ENCODE results near the gene POU4F2.

DNA sequence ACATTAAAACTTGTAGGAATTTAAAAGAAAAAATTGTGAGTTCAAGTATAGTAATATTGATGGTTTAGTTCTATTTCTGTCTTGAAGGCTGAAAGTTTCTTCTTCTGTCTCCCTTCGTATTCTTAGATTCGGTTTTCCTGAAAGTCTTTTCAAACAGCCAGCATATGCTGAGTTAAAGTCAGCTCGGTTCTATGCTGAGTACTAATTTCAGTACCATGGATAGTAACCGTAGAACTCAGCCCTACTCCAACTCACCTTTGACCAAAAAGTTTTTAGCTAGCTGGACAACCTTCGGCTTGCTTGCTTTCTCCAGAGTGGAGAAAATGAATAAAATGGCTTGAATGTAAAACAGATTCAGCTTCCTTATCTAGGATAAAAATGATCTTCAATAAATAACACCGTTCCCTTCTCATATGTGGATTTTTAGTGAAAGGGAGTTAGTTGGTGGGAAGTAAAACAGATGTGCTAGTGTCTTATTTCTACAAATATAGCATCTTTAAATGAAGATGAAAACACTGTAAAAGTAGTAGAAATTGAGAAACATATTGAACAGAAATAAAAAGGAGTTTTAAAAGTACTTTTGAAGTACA is 5.2 kb downstream of the POU4F2 start:
- TF ChIP-seq NR1H2 (CRISPR knock-in tag; IDR thresholded peaks at IDR 0.05) = no peak
- TF ChIP-seq, protein P1, sequence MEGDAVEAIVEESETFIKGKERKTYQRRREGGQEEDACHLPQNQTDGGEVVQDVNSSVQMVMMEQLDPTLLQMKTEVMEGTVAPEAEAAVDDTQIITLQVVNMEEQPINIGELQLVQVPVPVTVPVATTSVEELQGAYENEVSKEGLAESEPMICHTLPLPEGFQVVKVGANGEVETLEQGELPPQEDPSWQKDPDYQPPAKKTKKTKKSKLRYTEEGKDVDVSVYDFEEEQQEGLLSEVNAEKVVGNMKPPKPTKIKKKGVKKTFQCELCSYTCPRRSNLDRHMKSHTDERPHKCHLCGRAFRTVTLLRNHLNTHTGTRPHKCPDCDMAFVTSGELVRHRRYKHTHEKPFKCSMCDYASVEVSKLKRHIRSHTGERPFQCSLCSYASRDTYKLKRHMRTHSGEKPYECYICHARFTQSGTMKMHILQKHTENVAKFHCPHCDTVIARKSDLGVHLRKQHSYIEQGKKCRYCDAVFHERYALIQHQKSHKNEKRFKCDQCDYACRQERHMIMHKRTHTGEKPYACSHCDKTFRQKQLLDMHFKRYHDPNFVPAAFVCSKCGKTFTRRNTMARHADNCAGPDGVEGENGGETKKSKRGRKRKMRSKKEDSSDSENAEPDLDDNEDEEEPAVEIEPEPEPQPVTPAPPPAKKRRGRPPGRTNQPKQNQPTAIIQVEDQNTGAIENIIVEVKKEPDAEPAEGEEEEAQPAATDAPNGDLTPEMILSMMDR (IDR thresholded peaks at IDR 0.05) = no peak
- TF ChIP-seq, protein P2, sequence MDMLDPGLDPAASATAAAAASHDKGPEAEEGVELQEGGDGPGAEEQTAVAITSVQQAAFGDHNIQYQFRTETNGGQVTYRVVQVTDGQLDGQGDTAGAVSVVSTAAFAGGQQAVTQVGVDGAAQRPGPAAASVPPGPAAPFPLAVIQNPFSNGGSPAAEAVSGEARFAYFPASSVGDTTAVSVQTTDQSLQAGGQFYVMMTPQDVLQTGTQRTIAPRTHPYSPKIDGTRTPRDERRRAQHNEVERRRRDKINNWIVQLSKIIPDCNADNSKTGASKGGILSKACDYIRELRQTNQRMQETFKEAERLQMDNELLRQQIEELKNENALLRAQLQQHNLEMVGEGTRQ (CRISPR knock-in tag; IDR thresholded peaks at IDR 0.05) = no peak
- TF ChIP-seq SP1 (CRISPR knock-in tag; conservative IDR thresholded peaks at IDR 0.05) = no peak
- no peak for TF ChIP-seq JAZF1 (CRISPR knock-in tag; IDR thresholded peaks at IDR 0.05)
